CD4-positive, alpha-beta T cell treated with Interleukin-6 at 100 ng/mL for 8 hours (primary cell): ENCODE data around the gene COL18A1.
"Not testable (repeated sequence)": the region's sequence is repeated elsewhere in the genome, so short reads cannot be mapped to it uniquely, and the experiment has no call there.

Experiments
- DNase-seq: peaks from one replicate; pipeline ENCODE4 v3.0.0-alpha.2; 2020; ENCODE audit warnings: mixed read lengths, low spot score

The COL18A1 gene

DNA sequence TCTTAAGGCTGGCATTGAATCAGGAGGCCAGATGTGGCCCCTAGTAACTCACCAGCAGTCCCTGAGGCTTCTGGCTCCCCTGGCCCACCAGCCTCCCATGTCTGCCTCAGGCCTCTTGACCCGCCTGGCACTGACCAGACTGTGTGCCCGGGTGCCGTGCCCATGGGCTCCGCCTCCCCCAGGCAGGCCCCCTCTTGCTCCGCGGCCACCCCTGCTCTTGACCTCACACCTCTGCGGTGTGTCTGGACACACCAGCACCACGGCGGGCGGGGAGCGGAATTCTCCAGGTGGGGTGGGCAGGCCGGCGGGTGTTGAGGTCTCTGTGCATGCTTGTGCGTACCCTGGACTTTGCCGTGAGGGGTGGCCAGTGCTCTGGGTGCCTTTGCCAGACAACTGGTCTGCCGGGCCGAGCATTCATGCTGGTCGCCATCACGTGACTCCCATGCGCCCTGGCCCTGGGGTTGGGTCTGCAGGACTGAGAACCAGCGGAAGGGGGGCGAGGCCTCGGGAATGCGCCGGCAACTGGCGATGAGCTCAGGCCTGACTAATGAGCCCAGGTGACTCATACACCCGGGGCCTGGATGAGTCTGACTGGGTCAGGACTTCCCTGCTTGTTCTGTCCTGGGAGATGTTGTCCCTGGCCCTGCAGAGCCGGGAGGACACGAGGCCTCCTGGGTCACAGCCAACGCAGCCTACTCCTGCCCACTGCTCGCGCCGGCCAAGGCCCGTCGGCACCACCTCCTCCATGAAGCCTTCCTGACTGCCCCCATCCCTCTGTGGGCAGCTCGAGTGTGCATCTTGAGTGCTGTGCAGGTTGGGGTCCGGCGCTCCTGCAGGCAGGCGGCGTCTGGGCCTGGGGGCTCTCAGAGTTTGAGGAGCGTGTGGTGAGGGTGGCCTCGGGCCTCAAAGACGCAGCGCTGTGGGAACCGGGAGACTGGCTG, 22.6 kb downstream of the COL18A1 start:
- DNase-seq, result no peak

DNA sequence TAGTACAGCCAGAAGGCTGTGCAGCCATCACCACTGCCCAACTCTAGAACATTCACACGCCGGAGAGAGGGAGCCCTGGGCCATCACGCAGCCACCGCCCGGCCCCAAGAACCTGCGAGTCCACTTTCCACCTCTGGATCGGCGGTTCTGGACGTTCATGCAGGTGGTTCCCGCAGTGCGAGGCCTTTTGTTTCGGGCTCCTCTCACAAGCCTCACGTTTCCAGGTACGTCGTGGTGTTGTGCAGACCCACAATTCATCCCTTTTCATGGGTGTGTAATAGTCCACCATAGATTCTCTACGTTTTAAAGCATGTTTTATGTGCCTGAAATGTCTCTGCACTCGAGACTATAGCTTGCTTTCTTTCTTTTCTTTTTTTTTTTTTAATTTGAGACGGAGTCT, 23.6 kb downstream of the COL18A1 start:
- DNase-seq, result no peak

DNA sequence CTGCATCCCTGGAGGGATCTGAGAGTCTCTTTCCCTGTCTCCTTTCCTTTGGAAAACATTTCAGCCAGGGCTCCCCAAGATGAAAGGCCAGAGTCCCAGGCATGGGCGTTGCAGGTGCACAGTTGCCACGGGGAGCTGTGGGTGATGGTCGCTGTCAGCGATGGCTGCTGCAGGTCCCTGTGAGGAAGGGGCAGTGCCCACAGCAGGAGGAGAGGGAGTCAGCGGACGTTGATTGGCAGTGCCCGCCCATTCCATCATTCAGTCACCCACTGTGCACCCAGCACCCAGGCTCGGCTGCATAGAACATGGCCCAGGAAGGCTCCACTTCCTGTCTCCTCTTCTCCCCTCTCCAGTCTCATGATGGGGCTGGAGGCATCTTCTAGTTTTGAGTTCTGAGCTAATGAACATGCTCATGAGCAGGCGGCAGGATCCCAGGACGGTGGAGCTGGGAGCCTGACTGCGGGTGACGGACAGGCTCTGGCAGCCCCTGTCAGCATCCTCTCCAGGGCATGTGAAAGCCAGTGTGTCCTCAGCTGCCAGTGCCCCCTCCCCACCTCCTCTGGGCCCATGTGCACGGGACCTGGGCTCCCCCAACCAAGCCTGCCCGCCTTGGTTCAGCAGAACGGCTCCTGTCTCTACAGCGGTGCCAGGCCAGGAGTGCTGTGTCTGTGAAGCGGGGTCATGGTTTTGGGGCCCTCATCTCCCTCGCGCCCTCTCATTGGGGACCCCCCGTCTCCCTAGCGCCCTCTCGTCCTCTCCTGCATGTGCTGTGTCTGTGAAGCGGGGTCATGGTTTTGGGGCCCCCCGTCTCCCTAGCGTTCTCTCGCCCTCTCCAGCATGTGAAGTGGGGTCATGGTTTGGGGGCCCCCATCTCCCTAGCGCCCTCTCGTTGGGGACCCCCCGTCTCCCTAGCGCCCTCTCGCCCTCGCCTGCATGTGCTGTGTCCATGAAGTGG, 24.5 kb downstream of the COL18A1 start:
- DNase-seq, result no peak

DNA sequence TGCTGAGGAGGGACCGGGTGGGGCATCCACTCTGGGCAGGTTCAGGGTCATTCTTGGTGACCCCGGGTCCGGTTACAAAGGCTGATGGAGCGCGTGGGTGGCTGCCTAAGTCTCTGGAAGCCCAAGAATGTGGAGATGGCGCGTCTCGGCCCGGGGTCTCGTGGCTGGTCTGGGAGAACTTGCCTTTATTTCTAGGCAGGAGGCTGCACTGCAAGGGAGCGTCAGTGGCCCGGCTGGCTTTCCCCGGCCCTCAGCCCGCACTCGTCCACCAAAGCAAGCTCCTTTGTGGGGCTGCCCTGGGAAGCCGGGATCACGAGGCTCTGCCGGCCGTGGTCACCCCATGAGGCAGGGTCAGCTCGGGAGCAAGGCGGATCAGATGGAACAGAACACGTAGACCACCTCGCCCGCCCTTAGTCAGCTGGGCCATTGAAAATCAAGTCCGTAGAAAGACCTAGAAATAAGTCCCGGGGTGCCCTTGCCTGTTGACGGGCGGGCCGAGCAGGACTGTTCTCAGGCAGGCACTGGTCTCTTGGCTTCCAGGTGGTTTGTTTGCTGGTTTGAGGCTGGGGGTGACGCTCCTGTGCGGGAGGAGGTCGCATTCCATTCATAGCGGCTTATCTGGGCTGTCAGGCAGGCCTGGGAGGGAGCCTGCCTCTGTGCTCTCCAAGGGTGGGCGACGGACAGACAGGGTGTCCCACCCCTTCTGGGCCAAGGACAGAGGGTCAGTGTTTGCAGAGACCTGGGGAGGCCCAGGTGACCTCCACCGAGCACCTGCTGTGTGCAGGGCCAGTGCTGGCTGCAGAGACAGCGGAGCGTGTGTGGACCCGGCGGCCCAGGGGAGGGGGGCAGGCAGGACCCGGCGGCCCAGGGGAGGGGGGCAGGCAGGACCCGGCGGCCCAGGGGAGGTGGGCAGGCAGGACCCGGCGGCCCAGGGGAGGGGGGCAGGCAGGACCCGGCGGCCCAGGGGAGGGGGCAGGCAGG, 25.8 kb downstream of the COL18A1 start:
- DNase-seq, result no peak

DNA sequence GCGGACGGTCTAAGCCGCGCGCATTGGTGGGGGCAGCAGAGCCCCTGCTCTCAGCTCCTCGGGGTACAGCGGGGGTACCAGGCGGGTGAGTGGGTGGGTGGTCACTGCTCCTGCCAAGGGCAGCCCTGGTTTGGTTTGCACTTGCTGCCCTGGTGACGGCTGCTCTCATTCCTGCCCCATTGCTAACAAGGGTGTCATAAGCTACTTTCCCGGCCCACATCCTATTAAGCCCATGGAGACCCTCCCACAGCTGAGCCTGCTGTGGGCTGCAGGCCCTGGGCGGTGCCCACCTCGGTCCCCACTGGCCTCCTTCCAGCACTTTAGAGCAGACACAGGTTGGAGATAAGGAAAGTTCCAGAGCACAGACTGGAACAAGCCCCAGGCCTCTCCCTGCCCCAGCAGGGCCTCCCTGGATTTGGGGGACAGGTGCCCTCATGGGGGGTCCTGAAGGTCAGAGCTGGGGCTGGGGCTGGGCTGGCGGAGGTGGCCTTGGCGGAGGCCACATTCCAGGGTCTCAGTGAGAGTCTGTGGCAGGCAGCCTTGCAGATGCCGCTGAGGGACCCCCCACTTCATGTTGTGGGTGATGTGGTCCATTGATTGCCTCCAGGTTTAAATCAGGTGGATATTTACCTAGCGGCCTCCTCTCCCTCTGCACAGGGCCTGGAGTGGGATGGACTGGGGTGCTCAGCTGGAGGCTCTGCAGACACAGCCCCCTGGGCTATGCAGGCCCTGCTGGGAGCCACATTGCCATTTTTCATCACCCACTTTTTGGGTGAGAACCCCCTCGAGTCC, 27.0 kb downstream of the COL18A1 start:
- DNase-seq, result no peak

DNA sequence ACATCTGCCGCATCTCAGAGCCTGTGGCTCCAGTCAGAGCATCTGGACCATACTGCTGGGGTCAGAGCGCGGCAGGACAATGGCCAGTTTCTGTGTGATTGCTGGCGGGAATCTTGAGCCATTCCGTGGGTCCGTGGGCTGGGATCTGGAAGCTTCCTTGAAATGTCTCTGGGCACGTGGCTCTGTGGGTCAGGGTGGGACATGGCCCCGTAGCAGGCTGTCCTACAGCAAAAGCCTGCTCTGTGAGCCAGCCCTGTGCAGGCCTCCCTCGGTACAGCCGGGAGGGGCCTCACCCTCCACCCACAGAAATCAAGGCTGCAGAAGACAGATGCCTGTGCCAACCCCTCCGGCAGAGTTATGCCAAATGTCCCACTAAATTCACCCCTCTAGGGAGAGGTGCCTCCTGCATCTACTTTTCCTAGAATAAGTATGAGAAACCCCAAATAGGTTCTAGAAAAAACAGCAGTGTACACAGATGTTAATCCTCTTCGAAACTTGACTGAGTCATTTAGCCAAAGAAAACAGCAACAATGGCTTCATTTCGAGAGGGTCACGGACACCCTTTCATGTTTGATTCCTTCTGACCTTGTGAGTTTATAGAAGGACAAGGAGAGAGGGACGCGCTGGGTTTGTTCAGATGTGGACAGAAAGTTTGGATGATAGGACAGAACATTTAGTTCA, 27.8 kb downstream of the COL18A1 start:
- DNase-seq, result no peak

DNA sequence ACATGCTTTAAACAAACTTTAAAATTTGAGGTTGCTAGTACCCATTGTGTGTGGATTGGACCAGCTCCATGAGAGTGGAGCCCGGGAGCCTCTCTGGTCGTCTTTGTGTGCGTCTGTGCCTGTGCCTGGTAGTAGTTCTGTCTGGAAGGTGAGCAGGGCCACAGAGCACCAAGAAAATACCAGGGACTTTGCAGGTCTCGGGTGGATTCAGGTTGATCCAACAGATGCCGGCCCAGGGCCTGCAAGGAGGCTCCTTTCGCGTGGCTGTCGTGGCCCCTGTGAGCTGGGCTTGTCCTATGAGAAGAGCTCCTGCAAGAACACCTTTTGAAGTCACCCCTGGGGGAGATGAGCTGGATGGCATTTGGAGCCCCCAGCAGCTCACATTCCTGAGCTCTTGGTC, 28.3 kb downstream of the COL18A1 start:
- no peak for DNase-seq

DNA sequence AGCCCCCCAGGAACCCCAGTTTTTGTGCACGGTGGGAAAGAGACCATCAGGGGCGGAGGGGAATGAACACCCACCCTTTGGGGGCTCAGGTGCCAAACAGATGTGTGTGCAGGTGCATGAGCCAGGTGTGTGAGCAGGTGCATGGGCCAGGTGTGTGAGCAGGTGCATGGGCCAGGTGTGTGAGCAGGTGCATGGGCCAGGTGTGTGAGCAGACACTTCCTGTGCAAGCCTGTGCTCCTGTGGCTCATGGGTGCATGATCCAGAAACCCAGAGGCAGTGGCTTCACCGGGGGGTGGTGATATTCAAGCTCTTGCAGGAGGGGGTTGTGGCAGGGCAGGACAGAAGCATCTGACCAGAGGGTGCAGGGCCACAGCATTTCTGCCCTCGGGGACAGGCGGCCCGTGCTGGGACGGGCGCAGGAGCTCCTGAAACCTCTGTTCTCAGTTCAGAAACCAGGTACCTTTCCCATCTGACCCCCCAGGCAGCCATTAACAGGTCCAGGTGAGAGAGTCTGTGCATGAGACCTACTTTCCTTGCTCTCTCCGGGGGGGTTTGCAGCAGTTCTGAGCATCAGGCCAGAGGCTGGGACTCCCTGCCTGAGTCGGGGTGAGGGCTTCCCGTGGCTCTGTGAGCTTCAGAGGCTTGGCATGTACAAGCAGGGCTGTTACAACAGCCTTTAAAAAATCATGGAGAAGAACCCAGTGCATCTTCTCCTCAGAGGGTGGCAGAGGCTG, 29.1 kb downstream of the COL18A1 start:
- DNase-seq, result no peak

DNA sequence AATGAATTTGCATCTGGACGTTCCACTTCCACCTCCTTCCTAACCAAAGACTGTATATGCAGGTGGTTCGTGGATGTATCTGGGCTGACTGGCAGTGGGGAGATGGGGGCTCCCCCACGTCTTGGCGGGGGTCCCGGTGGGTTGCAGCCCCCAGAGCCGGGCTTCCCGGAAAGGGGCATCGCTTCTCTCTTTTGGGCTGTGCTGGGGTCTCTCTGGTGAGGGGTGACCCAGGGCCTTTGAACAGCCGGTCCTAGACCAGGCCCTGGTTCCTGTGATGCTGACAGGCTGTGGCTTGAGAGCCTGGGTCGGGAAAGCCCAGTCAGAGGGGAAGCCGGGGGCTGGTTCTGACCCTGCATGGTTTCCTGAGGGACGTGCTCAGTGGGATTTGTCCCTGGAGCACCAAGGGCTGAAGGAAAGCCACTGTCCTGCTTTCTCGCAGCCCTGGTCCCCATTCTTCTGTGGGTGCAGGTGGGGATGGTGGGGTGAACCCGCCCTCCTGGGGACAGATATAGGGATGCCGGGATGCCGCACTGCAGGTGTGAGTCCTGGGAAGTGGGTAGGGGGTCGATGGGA, 29.8 kb downstream of the COL18A1 start:
- DNase-seq, result no peak

DNA sequence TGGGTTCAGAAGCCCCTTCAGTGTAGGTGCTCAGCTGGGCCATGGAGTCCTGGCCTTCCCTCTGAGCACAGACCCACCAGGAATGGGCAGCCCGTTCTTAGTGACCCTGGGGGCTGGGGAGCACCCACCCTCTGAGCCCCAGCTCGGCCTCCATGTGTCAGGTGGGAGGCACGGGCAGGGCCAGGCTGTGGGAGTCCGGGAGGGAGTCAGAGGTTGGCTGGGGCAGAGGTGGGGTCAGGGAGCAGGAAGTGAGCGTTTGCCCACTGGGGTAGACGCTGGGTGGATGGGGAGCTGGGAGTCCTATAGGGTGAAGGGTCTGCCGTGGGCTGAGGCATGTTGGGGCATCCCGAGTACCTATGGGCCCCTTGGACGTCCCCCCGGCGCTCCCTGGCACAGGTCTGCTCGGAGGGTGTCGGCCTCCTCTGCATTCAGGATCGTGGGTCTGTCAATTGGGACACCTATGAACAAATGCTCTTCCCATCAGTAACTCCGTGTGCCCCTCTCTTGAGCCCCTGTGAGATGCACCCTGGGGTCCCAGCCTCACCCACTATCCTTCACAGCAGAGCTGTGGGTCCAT, 30.5 kb downstream of the COL18A1 start:
- DNase-seq, result no peak

DNA sequence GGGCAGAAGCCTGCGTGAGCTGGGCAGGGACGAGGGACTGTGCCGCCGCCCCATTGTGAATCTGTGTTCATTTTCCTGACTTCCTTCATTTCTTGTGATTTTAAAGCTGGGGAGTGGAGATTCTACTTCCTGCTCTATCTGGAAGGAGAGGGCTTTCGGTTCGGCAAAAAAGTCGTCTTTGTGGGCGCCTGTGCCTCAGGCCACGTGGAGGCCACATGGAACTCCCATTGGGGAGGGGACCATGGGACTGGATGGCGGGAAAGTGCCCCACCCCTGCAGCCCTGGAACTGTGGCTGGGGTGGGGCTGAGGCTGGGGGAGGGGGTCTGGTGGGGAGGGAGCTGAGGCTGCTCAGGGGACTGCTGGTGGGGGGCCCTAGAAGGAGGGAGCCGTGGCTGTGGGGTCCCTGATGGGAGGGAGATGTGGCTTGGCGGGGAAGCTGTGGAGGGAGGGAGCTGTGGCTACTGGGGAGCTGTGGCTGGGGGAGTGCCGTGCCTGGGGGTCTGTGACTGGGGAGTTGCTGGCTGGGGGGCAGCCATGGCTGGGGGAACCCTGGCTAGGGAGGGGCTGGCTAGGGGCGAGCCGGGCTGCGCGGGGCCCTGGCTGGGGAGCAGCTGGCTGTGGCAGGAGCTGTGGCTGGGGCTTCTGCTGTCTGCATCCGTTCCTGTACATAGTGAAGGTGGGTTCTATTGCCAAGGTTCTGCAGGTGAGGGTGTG, 31.5 kb downstream of the COL18A1 start:
- no peak for DNase-seq

DNA sequence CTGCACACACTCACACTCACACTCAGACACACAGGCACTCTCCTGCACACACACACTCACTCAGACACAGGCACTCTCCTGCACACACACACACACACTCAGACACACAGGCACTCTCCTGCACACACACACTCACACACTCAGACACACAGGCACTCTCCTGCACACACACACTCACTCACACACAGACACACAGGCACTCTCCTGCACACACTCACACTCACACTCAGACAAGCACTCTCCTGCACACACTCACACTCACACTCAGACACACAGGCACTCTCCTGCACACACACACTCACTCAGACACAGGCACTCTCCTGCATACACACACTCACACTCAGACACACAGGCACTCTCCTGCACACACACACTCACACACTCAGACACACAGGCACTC, 32.9 kb downstream of the COL18A1 start:
- not testable (repeated sequence) for DNase-seq

DNA sequence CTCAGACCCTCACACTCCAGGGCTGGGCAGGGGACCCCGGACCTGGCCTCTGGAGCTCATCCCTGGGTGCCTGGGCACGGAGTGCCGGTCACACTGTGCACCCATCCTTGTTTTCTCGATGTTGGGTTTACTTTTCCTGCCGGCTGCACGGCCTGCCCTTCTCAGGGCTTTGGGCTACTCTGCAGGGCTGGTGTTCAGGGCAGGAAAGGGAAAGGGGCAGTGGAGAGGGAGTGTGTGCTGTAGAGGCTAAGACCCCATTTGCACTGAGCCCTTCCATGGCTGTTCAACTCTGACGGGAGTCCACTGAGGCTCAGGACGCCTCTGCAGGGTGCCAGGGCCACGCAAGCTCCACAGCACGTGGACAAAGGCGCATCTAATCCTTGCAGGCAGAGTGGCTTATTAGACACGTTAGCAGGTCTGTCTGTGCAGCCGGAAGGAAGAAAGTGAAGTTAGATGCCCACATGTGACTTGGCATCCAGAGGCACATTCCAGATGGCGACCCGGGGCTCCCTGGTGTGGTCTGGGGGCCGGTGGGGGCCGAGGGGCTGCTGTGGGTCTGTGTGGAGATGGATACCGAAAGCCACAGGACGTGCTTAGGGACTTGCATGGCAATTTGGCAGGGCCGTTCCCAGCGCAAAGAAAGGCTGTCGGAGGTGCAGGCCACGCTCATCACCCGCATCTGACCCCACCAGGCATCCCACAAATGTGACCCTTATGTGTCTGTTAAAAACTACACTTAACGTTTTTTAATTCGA, 33.6 kb downstream of the COL18A1 start:
- no peak for DNase-seq

DNA sequence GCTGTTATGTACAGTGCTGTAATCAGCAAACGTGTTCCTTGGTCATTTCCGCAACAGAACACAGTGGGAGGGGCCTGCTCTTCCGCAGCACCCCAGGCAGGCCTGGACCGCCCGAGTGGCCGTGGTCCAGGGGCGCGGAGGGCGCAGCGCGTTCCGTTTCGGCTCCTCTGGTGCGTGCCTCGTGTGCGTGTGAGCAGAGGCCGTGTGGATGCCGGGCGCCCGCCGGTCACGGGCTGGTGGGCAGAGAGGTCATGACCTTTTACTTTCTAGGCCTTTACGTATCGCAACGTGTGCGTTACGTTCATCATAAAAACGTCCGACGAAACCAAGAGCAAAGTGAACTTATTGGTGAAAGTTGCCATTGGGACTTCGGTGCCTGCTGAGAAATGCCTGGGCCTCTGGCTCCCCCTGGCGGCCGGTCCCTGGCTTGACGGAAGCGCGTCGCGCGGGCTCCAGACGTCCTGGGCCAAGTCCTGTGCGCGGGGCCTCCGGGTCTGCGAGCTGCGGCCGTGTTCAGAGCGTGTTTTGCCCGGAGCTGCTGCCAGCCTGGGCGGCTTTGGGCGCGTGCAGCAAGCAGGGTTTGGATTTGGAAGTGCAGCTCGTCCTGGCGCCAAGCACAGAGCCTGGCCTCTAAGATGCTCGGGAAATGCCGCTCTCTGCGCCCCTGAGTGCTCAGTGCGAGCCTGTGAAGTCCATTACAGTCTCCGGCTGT, 34.4 kb downstream of the COL18A1 start:
- peak; percentile 82 for DNase-seq

DNA sequence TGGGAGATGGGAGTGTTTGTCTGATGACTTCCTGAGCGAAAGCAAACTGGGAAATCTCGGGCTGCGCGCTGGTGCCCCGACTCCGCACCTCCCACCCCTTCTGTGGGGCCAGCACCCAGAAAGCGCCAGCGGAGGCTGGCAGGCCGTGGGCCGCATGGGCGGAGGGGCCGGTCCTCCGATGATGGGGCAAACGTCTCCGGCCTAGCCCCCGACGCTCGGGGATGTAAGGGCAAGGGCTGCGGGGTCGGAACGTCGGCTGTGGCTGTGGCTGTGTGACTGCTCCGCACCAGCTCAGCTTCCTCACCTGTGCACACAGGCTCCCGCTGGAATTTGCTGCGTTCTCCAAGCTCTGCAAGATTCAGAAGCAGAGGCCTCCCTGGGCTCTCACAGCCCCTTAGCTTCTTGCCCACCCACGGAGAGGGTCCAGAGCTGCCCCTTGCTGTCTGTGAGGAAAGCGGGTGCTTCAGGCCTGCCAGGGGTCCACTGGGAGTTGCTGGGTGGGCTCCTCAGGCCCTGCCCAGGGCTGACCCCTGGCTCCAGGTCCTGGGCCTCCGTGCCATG, 35.0 kb downstream of the COL18A1 start:
- no peak for DNase-seq

DNA sequence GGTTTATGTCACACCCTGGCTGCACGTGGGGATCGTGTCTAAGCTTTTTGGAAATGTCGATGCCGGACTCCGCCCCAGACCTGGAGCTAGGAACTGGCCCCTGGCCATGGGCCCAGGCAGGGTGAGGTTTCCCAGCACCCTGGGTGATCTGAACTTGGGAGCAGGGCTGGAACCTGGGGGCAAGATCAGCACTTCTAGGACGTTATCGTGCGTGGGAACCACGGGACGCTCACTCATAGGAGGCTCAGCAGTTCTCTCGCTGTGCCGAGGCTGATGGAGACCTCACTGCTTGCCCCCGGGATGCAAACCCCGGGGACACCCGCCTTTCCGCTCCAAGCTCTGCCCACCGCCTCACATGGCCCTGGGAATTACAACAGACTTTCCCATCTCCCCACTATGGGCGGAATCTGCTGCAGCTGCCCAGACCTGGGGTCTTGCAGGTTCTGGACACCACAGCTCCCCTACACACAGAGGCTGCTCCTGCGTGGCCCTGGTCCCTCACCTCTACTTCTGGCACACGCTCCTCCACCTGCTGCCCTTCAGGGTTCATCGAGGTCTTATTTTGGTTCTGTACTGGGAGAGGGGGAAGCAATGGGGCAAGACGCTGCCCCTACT, 35.9 kb downstream of the COL18A1 start:
- no peak for DNase-seq
